ENCODE results near the gene SLC39A1. TPM values are rescaled to one million over a fixed set of nuclear protein-coding genes. Genes with fewer than 3 reads are reported as not detected.
"Not testable (repeated sequence)": the region's sequence is repeated elsewhere in the genome, so short reads cannot be mapped to it uniquely, and the experiment has no call there.

Gene SLC39A1
- total RNA-seq, 2 donors from 2014 or later = 63.2 to 77.6 TPM

DNA sequence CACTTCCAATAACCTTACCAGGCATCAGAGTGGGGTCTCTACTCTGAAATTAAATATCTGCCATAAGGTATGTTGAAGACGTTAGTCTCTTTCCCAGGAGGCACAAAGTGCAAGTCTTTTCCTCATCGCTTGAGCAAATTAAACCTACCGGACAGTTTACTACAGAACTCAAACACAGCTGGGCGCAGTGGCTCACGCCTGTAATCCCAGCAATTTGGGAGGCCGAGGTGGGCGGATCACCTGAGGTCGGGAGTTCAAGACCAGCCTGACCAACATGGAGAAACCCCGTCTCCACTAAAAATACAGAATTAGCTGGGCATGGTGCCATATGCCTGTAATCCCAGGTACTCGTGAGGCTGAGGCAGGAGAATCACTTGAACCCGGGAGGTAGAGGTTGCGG, 15.8 kb upstream of the SLC39A1 start:
- ATAC-seq, DNase-seq: not testable (repeated sequence)
- intact Hi-C loops (cut with DNase I) = loop anchor here in 1 of 2 donors (5.0 kb wide), 1 partner anchor 162 kb away; no protein-coding TSS in a partner anchor

DNA sequence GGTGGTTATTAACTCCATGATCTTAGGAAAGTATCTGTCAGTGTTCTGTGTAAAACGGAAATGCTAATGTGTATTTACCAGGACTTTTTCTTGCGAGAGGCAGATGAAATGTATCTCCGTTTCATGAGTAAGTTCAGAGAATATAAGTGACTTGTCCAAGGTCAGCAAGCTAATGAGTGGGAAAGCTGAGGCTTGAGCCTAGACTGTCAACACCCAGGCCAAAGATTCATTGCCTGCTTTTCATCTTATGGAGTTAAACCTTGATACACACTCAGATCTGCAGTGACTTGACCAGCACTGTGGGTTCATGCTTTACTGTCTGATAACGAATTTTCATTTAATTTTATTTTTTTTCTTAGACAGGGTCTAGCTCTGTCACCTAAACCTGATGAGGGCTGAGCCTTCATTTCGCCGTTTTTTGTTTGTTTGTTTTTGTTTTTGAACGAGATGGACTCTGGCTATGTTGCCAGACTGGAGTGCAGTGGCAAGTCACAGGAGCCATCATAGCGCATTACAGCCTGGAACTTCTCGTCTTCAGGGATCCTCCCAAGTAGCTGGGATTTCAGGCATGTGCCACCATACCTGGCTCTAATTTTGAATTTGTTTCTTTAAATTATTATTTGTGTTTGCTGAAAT, 15.1 kb upstream of the SLC39A1 start:
- DNase-seq (no peak), ATAC-seq (no peak)
- intact Hi-C loops (cut with DNase I) = loop anchor here in 1 of 2 donors (5.0 kb wide), 1 partner anchor 161 kb away; no protein-coding TSS in a partner anchor

GRCh38 chr1:153977250-153978240, 14.2 kb upstream of the SLC39A1 start, which contains the start of gene JTB:
TSS of gene JTB (minus strand) at chr1:153977674. CDS start at chr1:153977252, 422 bp downstream.
- intact Hi-C loops (cut with DNase I) = loop anchor here in 1 of 2 donors (5.0 kb wide), 1 partner anchor 160 kb away; no protein-coding TSS in a partner anchor
- DNase-seq = peak; percentile 94
- peak; percentile 97 for ATAC-seq

DNA sequence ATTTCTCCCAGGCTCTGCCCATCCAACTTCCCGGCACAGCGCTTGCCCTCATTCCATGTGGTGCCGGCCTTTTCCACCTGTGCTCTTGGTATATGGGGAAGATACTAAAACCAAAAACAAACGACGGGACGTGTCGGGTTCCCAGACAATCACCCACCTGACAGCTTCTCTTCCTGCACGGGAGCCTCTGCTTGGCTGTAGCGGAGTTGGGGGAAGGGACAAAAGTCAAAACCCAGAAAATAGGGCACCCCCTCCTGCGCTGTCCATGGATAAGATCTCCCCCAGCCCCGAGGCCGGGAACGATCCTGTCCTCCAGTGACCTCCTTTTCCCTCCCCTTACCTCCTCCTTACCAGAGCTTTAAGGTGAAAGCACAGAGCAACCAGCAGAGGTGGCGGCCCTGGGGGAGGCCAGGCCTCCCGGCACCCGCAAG, 13.5 kb upstream of the SLC39A1 start:
- DNase-seq (no peak), ATAC-seq (peak; percentile 1 to 3)
- intact Hi-C loops (cut with DNase I) = loop anchor here in 1 of 2 donors (5.0 kb wide), 1 partner anchor 160 kb away; no protein-coding TSS in a partner anchor

DNA sequence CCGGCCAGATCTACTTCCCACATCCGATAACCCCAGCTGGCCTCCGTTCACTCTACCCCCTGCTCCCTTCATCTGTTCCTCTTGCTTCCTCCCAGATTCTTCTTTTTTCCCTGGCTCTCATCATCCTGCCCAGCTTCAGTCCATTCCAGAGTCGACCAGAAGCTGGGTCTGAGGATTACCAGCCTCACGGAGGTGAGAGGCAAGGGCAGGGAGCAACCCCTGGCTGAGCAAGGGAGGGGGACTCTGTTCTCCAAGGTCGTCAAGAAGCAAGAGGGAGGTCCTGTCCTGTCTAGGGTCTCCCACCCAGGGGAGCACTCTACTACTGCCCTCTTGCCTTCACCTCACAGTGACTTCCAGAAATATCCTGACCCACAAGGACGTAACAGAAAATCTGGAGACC, 10.2 kb upstream of the SLC39A1 start:
- no peak for DNase-seq
- ATAC-seq = no peak
- intact Hi-C loops (cut with DNase I) = no loop called here

DNA sequence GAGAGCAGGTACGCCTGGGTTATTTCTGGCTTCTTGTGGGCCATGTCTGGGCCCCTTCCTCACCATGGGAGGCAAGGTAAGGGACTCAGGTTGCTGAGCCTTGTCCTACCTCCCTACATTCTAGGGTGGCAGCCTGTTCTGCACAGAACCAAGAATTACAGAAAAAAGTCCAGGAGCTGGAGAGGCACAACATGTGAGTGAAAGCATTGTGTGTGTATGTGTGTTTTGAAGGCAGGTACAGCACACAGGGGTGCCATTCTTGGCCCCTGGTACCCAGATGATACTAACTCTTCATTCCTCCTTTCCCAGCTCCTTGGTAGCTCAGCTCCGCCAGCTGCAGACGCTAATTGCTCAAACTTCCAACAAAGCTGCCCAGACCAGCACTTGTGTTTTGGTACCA, 9.7 kb upstream of the SLC39A1 start:
- ATAC-seq = no peak
- DNase-seq = no peak
- intact Hi-C loops (cut with DNase I) = no loop called here

DNA sequence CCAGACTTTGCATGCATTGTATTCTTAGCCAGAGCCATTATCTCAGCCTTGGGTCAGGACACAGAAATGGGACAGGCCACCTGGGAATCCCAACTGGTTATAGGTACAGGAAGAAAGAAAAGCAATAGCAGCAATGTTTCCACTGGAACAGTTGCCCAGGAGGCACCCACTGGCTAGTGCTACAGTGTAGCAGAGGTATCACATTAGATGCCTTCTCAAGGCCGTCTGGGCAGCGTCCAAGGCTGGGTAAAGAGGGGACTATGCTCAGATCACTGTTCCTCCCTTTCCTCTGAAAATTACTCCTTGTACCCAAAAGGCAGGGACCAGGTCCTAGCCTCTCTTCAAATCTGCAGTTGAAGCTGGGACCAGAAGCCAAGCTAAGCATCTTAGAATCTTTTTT, 7.0 kb upstream of the SLC39A1 start:
- ATAC-seq (no peak), DNase-seq (no peak)
- intact Hi-C loops (cut with DNase I) = no loop called here

DNA sequence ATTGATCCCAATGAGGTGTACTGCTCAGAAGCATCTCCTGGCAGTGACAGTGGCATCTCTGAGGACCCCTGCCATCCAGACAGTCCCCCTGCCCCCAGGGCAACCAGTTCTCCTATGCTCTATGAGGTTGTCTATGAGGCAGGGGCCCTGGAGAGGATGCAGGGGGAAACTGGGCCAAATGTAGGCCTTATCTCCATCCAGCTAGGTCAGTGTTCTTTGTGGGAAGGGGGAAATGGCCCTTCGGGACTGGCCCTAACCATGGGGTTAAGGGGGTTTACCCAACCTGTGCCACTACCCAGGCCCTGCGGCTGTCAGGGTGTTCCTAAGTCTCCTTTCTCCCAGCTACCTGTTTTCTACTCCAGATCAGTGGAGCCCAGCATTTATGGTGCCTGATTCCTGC, 5.6 kb upstream of the SLC39A1 start:
- no peak for DNase-seq
- intact Hi-C loops (cut with DNase I) = no loop called here
- ATAC-seq = no peak

DNA sequence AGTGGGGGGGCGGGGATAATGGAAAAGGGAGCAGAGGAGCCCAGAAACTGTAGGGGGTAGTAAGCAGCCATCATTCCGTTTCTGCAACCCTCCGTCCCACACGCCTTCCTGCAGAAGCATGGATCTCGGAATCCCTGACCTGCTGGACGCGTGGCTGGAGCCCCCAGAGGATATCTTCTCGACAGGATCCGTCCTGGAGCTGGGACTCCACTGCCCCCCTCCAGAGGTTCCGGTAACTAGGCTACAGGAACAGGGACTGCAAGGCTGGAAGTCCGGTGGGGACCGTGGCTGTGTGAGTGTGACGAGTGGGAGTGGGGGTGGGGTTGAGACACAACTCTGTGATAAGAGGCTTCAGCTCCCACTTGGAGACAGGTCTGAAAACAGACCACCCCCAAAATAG, 5.1 kb upstream of the SLC39A1 start:
- no peak for DNase-seq
- no peak for ATAC-seq
- intact Hi-C loops (cut with DNase I) = no loop called here

- intact Hi-C loops (cut with DNase I) = no loop called here
- peak; percentile 46 for DNase-seq
- ATAC-seq = no peak
These were observed 4.6 kb upstream of the SLC39A1 start for GRCh38 chr1:153968000-153968363.

- intact Hi-C loops (cut with DNase I) = no loop called here
- ATAC-seq (peak; percentile 87 to 89), DNase-seq (peak; percentile 94)
These were observed 4.0 kb upstream of the SLC39A1 start, which contains the start of gene CREB3L4 for GRCh38 chr1:153967107-153967999. TSS of gene CREB3L4 (plus strand) at chr1:153967902. CDS start at chr1:153968526, 624 bp downstream.

- intact Hi-C loops (cut with DNase I) = no loop called here
- ATAC-seq (peak in 1 of 2 donors; percentile 1), DNase-seq (peak; percentile 50)
These were observed 554 bp upstream of the SLC39A1 start for GRCh38 chr1:153963850-153964331.

DNA sequence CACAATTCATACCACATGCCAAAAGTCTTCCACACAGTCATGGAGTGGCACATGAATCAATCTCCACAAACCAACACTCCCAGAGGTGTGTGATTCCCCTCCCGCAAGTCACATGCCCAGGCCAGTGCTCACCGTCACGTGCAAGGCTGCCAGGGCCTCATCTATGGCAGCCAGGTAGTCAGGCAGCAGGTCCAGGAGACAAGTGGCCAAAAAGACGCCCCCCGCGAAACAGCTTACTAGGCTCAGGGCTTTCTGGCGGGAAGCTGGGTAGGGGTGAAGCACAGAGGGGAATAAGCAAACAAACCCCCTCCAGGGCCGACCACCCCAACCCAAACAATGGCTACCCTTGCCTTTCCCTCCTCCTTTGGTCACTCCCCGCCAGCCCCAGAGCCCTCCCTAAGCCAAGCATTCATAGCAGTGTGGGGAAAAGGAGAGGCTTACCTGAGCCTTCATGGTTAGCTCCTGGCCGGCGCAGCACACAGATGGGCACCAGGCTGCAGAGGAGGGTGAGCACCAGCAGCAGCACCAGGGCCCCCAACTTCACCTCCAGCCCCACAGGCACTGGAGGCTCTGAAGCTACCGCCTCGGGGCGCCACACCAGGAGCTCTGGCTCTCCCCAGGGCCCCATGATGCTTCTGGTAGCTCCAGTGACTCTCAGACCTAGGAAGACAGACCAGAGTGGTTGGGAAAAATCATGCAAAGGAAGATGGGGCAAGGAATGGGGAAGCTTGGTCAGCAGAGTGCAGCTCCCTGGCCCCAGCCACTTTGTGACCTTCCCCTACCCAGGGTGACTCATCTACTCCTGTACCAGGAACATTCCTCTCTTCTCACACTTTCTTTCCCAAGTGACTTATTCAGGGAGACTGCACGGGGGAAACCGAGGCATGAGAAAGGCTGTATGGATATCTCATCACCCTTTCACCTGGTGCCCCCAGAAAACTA, 978 bp downstream of the SLC39A1 start:
- no peak for DNase-seq
- peak in 1 of 2 donors; percentile 10 for ATAC-seq
- intact Hi-C loops (cut with DNase I) = no loop called here

GRCh38 chr1:153961421-153961820, 1.9 kb downstream of the SLC39A1 start:
- intact Hi-C loops (cut with DNase I) = no loop called here
- ATAC-seq (no peak), DNase-seq (no peak)

- intact Hi-C loops (cut with DNase I) = no loop called here
- no peak for ATAC-seq
- no peak for DNase-seq
These were observed 3.1 kb downstream of the SLC39A1 start for GRCh38 chr1:153960206-153960605.

DNA sequence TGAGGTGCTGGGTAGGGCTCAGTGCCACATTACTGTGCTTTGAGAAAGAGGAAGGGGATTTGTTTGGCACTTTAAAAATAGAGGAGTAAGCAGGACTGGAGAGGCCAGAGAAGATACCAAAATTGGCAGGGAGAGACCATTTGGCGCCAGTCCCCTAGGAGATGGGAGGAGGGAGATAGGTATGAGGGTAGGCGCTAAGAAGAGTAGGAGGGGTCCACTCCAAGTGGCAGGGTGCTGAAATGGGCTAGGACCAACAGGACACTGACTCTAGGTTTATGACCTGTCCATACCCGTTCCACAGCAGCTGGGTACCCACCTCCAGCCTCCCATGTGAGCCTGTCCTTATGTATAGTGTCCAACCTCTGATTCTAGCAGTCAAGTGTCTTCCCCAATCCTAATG, 3.9 kb downstream of the SLC39A1 start:
- ATAC-seq (no peak), DNase-seq (no peak)

GRCh38 chr1:153958961-153959260, 4.4 kb downstream of the SLC39A1 start:
- ATAC-seq (no peak), DNase-seq (no peak)
- intact Hi-C loops (cut with DNase I) = no loop called here

More for the DNA sequence above, 3.9 kb downstream of the SLC39A1 start:
- intact Hi-C loops (cut with DNase I) = no loop called here

All from left cardiac atrium (tissue), 4 donors.